Activated CD4-positive, alpha-beta T cell treated with anti-CD3 and anti-CD28 coated beads, Interleukin-2, amount 50 U/mL, for 48 hours (primary cell): Measurements from ENCODE around the gene SLC17A2.

Experiments
- DNase-seq, 2 experiments: peaks; one replicate each; pipeline ENCODE4 v3.0.0-alpha.2; 2020

The SLC17A2 gene, protein sequence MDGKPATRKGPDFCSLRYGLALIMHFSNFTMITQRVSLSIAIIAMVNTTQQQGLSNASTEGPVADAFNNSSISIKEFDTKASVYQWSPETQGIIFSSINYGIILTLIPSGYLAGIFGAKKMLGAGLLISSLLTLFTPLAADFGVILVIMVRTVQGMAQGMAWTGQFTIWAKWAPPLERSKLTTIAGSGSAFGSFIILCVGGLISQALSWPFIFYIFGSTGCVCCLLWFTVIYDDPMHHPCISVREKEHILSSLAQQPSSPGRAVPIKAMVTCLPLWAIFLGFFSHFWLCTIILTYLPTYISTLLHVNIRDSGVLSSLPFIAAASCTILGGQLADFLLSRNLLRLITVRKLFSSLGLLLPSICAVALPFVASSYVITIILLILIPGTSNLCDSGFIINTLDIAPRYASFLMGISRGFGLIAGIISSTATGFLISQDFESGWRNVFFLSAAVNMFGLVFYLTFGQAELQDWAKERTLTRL

DNA sequence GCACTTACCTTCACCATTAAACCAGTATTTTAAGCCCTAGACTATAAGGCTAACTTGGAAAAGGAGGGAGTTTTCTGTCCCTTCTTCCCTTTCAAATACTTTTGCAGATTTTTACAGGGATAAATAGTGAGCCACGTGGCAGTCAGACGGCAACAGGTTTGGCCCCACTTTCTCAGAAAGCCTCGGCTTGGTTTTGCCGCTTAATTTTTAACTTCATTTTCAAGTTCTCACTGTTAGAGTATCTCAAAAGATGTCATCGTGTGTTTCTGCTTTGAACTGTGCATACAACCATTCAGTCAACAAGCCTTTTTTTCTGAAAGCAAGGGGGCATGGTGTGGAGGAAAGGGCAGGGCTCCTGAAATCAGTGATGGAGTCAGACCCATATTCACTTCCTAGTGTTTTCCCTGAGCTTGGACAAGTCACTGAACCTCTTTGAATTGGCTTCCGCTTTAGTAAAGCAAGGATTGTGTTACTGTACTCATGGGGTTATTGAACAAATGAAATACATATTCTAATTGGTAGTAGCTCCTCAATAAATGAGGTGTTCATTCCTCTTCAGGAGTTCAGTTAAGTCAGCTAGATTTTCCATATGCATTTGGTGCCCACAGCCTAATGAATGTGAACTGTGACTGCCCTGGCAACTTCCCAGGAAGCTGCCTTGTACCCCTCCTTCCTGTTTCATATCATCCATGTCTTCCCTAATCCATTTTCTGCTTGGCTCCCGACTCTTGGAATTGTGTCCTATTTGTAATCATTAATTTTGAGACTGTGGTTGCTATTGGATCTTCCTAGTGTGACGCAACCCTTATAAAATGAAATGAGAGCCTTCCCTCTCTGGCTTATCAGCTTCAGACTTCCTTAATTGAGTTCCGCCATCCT is at the start of gene SLC17A2:
TSS of gene SLC17A2 (minus strand) at position 160 of the 879 bp plus-strand sequence. CDS start 4,895 bp downstream, outside the sequence.
- DNase-seq: no peak

- no peak for DNase-seq
Measured at GRCh38 chr6:25975923-25976560, 45.6 kb upstream of the SLC17A2 start.

DNA sequence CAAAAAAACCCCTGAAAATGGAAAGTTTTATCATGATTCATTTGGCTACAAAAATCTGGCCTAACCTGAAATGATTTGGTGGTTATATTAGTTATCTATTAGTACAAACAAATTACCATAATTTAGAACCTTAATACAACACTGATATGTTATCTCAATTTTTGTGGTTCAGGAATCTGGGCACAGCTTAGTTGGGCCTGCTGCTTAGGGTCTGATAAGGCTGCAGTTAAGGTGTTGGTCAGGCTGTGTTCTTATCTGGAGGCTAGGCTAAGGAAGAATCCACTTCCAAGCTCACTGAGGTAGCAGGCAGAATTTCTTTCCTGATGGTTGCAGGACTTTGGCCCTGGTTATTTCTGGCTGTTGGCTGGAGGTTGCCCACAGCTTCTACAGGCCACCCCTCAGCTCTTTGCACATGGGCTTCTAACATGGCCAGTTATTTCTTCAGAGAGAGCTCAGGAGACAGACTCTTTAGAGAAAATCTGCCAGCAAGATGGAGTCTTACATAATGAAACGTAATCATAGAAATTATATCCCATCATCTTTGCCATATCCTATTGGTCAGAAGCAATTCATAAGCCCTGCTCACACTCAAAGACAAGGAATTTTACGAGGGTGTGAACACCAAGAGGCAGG is 43.5 kb upstream of the SLC17A2 start:
- DNase-seq: no peak

- DNase-seq: no peak
Measured at GRCh38 chr6:25972902-25973301, 42.4 kb upstream of the SLC17A2 start.

GRCh38 chr6:25972128-25972527 is 41.6 kb upstream of the SLC17A2 start:
- no peak for DNase-seq

DNA sequence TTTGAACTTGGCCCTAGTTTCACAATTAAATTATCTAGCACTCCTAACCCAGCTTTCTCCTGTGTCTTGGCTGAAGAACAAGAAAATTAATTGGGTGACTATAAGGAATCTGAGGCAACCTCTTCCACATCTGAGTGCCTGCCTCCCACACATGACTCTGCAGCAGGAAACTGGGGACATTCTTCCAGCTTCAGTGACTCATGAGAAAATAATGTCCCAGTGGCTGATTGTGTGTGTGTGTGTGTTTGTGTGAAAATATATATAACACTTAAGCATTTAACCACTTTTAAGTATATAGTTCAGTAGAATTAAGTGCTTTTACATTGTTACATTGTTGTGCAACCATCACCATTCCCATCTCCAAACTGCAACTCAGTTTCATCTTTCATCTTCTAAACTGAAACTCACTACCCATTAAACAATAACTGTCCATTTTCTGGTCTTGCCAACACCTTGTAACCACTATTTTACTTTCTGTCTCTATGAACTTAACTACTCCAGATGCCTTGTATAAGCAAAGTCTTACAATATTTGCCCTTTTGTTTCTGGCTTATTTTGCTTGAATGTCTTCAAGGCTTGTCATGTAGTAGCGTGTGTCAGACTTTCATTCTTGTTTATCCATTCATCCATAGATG is 40.8 kb upstream of the SLC17A2 start:
- DNase-seq: no peak

GRCh38 chr6:25968769-25969168 is 38.3 kb upstream of the SLC17A2 start:
- no peak for DNase-seq

DNA sequence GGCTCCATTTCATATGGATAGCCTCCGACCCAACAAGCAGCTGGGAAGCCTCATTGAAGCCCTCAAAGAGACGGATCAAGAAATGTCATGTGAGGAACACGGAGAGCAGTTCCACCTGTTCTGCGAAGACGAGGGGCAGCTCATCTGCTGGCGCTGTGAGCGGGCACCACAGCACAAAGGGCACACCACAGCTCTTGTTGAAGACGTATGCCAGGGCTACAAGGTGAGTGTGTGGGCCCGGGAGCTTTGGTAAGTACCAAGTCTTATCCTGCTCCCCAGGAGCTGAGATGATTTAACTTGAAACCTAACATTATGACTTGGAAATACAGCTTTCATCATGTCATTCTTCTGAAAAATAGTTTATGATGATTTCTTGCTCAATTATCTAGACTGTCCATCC is 36.2 kb upstream of the SLC17A2 start:
- DNase-seq: peak in 1 of 2 experiments; percentile 32

DNA sequence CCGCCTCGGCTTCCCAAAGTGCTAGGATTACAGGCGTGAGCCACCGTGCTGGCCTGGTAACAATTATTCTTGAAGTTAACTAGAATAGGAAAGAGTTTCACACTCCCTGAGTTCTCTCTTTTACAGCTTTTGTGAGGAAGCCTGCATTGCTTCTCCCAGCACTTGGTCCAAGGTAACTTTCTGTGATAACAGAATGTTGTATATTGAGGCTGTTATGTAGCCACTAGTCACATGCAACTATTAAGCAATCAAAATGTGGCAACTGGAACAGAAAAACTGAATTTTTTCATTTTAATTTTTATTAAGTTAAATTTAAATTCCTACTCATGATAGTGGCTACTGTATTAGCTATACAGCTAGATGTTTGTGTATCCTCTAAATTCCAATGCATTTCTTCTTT is 34.6 kb upstream of the SLC17A2 start:
- DNase-seq: no peak

DNA sequence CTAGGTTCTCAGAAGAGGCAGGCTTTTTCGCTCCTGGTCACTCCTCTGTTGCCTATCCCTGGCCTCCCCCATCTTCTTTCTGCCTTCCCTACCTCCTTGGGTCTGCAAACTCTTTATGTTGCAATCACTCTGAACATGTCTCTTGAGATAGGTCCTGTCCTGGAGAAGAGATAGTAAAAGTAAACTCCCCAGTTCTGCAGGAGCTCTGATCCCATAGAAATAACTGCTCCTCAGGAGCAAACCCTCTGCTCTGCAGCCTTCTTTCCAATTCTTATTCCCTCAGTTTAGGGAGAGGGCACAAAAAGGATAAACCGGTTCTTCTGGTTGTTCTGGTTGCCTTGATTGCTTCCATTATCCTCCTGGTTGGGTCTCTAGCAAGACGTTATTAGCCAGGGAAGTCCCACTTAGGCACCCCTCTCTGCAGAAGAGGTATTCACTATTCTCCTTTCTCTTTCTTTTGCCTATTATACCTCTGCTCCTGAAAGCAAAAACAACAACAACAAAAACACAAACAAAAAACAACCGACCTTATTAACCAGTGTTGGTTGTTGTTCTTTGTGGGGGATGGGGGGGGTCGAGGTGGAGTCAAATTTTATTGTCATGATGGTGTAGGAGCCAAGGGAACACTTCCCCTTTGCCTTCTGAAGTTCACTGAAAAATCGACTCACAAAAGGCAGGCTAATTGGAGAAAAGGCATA is 33.1 kb upstream of the SLC17A2 start:
- DNase-seq: no peak

DNA sequence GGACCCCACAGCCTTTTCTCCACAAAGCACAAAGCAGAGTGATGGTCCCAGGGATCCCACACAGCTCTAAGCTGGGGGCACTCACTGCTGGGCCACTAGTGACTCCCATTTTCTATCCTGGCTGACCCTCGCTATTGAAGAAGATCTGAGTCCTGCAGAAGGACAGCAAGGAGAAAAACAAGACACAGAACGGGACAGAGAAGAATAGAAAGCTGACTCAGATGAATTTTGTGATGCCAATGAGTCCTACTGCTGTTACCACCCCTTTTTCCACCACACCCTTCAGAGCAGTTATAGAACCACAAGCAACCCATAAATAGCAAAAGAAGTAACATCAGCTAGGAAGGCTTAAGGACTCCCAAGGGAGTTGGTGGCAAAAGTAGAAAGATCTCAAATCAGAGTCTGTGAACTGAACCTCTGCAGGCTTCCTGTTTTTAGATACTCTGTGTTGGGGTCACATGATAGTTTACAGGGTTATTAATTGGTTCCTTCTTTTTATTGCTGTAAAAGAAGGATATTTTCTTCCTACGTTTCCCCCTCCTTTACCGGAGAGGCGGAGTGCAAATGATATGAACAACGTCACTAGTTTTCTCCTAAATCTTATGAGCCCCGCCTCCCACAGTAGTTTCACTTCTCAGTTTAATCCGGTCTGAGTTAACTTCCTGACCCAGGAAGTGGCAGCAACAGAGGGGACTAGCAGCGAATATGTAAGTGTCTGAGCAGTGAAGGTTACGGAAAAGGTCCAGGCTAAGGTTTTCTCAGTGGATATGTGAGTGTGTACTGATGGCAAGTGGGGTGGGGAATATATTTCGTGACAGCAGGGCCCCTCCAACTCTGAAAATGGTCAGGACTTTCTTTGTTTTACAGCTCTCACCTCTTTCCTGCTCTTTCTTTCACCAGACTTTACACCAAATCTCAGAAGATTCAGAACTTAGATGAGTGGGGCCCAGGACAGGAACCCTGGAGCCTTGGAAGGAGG is 31.9 kb upstream of the SLC17A2 start, which contains the start of gene TRIM38:
TSS of gene TRIM38 (plus strand) at position 654 of the 979 bp plus-strand sequence. CDS start 3,721 bp downstream, outside the sequence.
- peak; percentile 60 to 72 for DNase-seq

DNA sequence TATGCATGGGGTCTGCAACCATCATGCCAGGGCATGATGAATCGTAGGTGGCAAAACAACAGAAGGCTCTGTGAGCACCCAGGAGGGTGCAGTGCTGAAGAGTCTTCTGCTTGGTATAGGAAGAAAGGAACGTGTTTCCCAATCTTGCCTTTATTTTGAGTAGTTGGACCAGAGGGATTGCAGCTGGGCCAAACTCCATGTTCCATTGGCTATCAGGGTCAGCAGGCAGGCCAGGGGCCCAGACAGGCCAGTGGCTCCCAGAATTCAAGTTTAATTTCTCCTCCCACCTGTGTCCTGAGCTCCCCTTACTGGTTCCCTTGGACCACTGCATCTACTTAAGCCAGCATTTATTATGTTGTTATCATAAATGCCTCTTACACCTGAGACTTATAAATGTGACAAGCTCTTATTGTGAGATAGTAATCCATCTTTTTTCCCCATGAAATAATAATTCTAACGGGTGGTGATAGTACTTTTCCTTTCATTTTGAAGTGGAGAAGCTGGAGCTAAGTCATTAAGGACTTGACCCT is 31.2 kb upstream of the SLC17A2 start:
- no peak for DNase-seq

GRCh38 chr6:25960734-25961133 is 30.2 kb upstream of the SLC17A2 start:
- peak; percentile 63 to 75 for DNase-seq

GRCh38 chr6:25959890-25960536 is 29.5 kb upstream of the SLC17A2 start:
- DNase-seq: no peak

- DNase-seq: no peak
Measured at GRCh38 chr6:25958700-25959162, 28.2 kb upstream of the SLC17A2 start.

DNA sequence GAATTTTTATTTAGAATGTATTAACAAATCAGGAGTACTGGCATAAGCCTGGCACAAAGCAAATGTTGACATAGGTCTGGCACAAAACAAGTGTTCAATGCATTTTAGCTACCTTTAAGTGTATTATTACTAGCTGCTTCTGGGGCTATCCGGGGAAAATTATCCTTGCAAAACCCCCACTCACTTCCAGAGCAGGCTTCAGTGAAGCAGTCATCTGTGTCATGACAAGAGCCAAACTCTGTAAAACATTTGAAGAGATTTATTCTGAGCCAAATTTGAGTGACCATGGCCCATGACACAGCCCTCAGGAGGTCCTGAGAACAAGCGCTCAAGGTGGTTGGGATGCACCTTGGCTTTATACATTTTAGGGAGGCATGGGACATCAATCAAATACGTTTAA is 25.7 kb upstream of the SLC17A2 start:
- no peak for DNase-seq

DNA sequence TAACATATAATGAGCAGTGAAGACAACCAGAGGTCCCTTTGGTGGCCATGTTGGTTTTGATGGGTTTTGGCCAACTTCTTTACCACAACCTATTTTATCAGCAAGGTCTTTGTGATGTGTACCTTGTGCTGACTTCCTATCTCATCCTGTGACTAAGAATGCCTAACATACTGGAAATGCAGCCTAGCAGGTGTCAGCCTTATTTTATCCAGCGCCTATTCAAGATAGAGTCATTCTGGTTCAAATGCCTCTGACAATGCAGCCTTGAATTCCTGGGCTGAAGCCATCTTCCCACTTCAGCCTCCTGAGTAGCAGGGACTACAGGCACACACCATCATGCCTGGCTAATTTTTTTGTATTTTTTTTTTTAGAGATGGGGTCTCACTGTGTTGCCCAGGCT is 24.3 kb upstream of the SLC17A2 start:
- DNase-seq: no peak

DNA sequence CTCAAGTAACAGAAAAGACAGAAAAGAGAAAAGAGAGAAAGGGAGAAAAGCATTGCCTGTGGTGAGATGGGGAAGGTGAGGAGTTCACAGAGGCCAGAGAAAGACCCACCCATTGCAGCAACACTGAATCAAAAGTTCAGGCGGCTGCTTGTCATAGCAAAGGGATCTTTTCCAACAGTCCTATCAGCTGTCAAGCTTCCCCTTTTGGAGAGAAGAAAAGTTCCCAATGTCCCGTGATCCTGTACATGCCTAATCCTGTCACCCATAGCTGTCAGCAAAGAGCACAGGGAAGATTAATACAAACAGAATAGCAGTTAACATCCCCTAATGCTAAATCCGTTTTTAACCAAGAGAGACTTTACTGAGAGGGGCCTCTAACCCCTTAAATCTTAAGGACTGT is 23.2 kb upstream of the SLC17A2 start:
- no peak for DNase-seq

GRCh38 chr6:25952535-25952934 is 22.0 kb upstream of the SLC17A2 start:
- no peak for DNase-seq
